GM12875 (cell line): ENCODE data around the gene B3GALT2.

ENCODE experiments used
- H3K4me3 ChIP-seq: one replicate; pipeline ENCODE4 v1.5.1; 2011; ENCODE audit warnings: low read depth, low read length, control low read depth
- CTCF ChIP-seq: IDR thresholded peaks from 2 replicates; pipeline ENCODE4 v1.5.1; 2011; ENCODE audit warnings: low read depth, mild to moderate bottlenecking, control low read depth, inconsistent platforms, low read length, moderate library complexity, borderline replicate concordance; ENCODE audit not compliant: insufficient read depth

Gene B3GALT2

GRCh38 chr1:193156822-193157142 lies 29.6 kb downstream of the B3GALT2 start:
- TF ChIP-seq CTCF: no peak

GRCh38 chr1:193156117-193156821 lies 30.1 kb downstream of the B3GALT2 start:
- no peak for TF ChIP-seq CTCF
- no peak overlapping the region for H3K4me3 ChIP-seq

More at GRCh38 chr1:193156822-193157142, 29.6 kb downstream of the B3GALT2 start:
- no peak overlapping the region for H3K4me3 ChIP-seq

- no peak for TF ChIP-seq CTCF
Observed at GRCh38 chr1:193144999-193145398, 41.4 kb downstream of the B3GALT2 start.

GRCh38 chr1:193144361-193144938 lies 42.0 kb downstream of the B3GALT2 start:
- no peak for TF ChIP-seq CTCF
- no peak overlapping the region for H3K4me3 ChIP-seq

More at GRCh38 chr1:193144999-193145398, 41.4 kb downstream of the B3GALT2 start:
- H3K4me3 ChIP-seq: no peak overlapping the region

GRCh38 chr1:193143285-193143684 lies 43.1 kb downstream of the B3GALT2 start:
- no peak overlapping the region for H3K4me3 ChIP-seq
- no peak for TF ChIP-seq CTCF

GRCh38 chr1:193142409-193142808 lies 44.0 kb downstream of the B3GALT2 start:
- H3K4me3 ChIP-seq: no peak overlapping the region
- TF ChIP-seq CTCF: no peak

GRCh38 chr1:193141804-193142203 lies 44.6 kb downstream of the B3GALT2 start:
- H3K4me3 ChIP-seq: no peak overlapping the region
- TF ChIP-seq CTCF: no peak
